GM21737 (cell line): ENCODE data around the gene NAALADL1.
A peak's percentile ranks its signal among the peaks of the same experiment; 100 is the strongest.
"Not testable (repeated sequence)": the region's sequence is repeated elsewhere in the genome, so short reads cannot be mapped to it uniquely, and the experiment has no call there.

Experiments
- ATAC-seq: cut with Tn5 transposase; IDR thresholded peaks from one replicate; pipeline ENCODE4 v1.9.1; 2021; ENCODE audit warnings: mild to moderate bottlenecking, moderate library complexity; ENCODE audit not compliant: unreplicated experiment

The NAALADL1 gene

DNA sequence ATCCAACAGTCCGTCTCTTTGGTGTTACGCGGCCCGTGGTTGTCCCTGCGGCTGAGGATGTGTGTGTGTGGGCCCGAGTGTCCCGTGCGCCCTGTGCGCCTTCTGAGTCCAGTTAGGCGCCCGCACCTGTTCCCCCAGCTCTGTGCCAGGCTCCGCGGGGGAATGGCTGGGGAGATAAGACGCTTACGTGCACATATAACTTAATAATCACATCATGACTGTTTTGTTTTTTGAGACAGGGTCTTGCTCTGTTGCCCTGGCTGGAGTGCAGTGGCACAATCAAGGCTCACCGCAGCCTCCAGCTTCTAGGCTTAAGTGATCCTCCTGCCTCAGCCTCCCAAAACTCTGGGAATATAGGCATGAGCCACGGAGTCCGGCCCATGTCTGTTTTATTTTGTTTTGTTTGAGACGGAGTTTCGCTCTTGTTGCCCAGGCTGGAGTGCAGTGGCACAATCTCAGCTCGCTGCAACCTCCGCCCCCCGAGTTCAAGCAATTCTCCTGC, 43.6 kb downstream of the NAALADL1 start:
- no peak for ATAC-seq

DNA sequence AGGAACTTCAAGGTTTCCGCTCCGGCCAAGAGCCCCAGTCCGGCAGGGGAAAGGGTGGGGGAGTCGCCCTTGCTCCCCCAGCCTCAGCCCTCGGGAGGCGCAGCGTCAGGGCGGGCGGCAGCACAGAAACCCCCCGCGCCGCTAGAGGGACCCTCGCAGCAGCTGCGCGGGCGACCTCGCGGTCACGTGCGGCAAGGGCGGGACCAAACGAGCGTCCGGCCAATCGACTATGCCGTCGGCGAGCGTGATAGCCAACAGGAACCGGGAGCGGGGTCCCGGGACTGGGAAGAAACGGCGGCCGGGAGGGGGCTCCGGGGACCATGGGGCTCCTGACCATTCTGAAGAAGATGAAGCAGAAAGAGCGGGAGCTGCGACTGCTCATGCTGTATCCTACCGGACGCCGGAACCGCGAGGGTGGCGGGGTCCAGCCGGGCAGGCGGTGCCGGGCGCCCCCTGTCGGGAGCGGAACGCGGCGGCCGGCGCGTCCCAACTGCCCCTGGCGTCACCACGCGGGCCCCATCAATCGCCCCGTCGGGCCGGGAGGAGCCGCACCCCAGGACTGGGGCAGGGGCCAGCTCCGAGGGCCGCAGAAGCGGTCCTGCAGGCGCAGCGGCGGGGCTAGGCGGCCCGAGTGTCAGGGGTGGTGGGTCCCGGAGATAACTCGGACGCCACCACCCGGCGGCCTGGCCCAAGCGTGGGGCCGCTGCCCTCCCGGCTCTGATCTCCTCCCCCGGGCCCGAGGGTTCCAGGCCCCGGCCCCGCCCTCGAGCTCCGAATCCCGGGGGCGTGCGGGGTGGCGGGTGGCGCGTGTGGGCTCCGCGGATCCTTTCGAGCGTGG, 44.2 kb downstream of the NAALADL1 start, which contains the start of gene ARL2:
Gene ARL2, plus strand, starts transcription at position 273 of the 838 bp plus-strand sequence. Its CDS starts 48 bp downstream, at position 321.
- ATAC-seq: peak; percentile 64

DNA sequence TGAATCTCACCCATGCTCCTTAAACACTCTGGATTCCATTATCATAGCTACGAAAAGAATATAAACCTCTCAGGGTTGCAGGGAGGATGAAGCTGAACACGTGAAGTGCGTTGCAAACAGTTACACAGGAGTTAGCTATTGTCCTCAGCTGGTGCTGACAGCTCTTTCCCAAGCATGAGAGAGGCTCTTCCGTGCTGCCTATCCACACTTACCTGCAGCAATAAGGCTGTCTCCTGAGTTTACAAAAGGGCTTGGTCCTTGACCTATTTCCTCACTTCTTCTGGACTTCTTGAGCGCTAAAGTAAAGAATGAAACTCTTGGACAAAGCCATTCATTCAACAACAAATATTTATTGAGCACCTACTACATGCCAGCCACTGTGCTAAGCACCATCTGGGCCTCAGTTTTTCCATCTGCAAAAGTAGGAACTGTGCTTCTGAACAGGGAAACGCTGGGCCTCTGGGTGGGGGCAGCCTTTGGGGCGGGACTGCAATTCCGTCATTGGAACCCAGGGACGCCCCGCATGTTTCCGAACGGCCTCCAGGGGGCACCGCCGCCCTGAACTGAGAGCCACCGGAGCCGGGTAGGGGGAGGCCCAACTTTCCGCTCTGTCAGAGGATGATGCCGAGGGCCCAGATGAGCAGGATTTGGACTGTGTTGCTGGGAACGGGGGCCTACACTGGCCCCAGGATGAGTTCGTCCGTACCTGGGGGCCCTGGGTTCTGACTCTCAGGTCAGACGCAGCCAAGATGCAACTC, 45.0 kb downstream of the NAALADL1 start:
- ATAC-seq: peak; percentile 83

DNA sequence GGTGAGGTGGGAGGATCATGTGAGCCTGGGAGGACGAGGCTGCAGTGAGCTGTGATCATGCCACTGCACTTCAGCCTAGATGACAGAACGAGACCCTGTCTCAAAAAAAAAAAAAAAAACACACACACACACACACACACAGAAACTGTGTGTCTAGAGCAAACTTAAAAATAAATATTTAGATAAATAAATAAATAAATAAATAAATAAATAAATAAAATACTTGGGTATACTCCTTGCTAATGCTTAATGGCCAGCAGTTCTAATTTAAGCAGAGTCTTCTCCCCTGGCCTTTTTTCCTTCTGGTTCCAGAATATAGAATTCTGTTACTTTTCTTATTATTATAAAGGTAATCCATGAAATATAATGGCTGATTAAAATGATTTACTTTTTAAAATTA, 49.5 kb downstream of the NAALADL1 start:
- no peak for ATAC-seq

DNA sequence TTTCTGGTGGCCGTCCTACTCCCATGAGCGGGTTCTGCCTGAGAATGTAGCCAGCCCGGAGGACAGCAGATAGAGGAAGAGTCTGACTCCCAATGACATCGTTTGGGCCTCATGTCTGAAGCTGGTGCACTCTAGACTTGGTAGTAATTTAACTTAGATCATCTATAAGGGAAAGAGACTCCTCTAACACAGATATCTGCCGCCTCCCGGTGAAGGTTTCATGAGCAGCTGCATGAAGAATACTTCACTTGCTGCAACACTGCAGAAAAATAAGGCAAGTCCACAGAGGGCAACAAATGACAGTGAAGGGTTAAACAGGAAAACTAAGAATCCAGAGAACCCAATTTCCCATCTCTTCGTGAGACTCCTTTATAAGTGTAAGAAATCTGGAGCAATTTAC, 50.3 kb downstream of the NAALADL1 start:
- no peak for ATAC-seq

DNA sequence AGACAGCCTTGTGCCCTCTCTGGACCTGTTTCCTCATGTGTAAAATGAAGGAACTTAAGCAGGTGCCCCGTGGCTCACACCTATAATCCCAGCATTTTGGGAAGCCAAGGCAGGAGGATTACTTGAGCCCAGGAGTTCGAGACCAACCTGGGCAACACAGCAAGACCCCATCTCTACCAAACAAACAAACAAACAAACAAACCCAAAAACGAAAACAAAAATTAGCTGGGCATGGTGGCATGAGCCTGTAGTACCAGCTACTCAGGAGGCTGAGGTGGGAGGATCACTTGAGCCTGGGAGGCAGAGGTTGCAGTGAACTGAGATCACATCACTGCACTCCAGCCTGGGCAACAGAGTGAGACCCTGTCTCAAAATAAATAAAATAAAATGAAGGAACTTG, 54.4 kb downstream of the NAALADL1 start:
- not testable (repeated sequence) for ATAC-seq

DNA sequence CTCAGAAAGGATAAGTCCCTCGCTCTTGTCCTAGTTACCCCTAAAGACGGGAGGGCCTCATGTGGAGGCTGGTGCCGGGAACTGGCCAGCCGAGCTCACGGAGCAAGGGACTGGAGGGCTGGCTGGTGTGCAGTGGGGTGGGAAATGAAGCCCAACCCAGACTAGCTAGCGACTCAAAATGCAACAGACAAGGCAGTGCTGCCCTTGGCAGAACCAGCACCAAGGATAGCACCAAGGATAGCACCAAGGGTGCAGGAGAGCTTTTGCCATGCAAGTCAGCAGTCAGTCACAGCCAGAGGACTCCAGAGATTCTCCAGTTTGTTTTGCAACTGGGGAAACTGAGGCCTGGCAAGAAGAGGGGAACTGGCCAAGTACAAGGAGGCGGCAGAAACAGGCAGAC, 55.1 kb downstream of the NAALADL1 start:
- ATAC-seq: no peak

DNA sequence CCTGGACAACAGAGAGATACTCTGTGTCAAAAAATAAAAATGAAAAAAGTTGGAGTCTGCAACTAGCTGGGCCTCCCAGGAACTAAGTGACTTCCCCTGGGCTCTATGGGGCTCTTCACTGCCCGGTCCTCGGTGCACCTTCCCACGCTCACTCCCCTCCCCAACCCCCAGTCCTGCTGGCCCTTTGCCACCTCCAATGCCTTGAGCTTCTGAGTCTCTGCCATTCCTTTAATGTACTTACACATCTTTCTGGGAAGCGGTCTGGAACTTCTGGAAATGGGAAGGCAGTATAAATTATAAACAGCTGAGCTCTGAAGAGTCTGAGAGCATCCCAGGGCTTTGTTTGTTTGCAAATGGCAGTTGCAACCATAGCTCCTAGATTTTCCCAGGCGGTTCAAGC, 55.6 kb downstream of the NAALADL1 start:
- ATAC-seq: no peak

DNA sequence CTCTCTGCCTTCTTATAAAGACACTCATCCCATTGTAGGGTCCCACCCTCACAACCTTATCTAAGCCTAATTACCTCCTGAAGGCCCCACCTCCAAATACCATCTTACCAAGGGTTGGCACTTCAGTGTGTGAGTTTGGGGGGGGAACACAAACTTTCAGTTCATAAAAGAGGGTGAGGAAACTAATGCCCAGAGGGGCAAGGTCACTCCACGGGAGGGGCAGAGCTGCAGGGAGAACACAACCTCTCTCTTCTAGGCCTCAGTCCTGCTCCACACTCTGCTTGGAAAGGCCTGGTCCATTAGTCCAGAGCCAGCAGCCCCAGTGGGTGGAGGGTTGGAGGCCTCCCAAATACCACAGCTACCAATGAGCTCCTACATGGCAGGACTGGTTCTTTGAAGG, 58.9 kb downstream of the NAALADL1 start:
- no peak for ATAC-seq

DNA sequence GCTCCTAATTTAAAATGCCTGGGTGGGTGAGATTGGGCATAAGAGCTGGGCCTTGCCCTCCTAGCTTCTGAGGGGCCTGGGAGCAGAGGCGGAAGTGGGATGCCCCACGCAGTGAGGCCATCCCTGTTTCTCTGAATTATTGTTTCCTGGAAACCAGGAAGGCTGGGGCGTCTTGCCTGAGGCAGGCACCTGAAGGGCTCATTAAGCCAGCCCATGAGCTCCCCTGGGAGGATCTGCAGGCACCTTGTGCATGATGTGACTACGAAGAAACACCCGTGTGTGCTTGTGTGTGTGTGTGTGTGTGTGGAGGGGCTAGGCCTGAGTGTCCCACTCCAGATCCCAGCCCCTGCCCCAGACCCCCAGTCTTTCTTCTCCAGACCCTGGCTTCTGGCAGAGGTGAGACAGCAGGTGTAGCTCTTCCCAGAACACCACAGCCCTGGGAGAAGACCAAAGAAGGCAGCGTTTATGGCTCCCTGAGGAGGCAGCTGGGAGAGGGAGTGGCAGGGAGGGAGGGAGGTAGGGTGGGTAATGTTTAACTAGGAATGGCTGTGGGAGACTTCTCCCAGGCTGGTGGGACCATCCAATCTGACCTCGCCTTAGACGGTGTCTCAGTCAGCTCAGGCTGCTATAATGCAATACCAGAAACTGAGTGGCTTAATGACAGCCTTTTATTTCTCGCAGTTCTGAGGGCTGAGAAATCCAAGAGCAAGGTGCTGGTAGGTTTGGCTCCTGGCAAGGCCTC, 59.5 kb downstream of the NAALADL1 start:
- no peak for ATAC-seq

DNA sequence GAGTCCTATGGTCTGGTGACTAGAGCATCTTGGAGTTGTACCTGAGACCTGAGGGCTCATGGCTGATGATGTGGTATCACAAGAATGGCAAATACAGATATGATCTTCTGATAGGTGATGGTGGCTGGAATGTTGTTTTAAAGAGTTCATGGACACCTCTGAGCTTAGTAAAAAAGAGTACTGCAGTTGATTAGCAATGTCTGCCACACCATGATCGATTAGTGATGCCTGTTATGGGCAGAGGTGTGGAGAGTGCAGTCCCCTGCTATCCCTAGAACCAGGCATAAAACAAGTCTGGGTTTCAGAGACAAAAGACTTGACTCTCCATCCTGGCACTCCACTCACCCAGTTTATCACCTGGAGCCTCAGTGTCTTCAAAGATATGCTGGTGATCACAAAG, 60.2 kb downstream of the NAALADL1 start:
- no peak for ATAC-seq

DNA sequence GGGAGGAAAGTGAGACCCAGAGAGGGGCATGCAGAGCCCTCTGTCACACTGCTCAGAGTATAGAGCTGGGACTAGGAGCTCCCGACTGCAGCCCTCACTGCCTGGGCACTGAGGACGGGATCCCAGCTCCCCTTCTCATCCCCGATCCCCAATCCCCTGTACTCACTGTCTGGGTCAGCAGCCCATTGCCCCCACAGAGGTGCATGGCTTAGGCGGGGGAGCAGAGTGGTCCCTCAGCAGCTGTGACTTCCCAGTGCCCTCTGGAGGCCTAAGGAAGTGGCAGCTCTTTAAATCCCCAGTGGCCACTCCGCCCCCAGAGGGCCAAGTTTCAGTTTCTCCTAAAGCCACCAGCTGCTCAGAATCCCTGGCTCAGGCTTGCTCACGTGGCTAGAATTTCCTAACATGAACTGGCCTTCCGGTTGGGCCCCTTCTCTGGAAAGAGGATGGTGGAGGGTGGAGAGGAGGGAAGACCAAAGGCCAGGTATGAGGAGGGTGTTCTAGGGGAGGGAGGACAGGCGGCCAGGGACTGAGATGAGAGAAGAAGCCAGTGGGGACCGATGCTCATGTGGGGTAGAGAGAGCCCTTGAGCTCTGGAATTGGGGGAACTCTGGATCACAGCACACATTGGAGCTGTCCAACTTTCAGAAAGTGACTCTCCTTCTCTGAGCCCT, 61.5 kb downstream of the NAALADL1 start, which contains the start of gene BATF2:
Gene BATF2, minus strand, starts transcription at position 262 of the 671 bp plus-strand sequence. Its CDS starts 57 bp downstream, at position 205.
- no peak for ATAC-seq

DNA sequence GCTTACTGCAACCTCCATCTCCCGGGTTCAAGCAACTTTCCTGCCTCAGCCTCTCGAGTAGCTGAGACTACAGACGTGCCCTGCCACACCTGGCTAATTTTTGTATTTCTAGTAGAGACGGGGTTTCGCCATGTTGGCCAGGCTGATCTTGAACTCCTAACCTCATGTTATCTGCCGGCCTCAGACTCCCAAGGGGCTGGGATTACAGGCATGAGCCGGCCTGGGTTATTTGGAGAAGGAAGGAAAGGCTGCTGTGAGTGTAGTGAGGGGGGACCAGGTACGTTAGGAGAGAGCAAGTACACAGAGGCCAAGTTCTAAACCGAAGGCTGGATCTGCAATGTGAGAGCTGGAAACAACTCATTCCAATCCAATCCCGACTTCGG, 62.0 kb downstream of the NAALADL1 start:
- ATAC-seq: no peak
